ENCODE data around the gene VRK3.

The VRK3 gene

GRCh38 chr19:49938662-49939061 lies 86.5 kb downstream of the VRK3 start:
- TF ChIP-seq CTCF (IDR thresholded peaks at IDR 0.05; ENCODE audit: borderline replicate concordance, insufficient read depth, low read depth, low read length) = no peak
- no peak overlapping the region for H3K4me3 ChIP-seq (ENCODE audit: low read depth, low read length)

DNA sequence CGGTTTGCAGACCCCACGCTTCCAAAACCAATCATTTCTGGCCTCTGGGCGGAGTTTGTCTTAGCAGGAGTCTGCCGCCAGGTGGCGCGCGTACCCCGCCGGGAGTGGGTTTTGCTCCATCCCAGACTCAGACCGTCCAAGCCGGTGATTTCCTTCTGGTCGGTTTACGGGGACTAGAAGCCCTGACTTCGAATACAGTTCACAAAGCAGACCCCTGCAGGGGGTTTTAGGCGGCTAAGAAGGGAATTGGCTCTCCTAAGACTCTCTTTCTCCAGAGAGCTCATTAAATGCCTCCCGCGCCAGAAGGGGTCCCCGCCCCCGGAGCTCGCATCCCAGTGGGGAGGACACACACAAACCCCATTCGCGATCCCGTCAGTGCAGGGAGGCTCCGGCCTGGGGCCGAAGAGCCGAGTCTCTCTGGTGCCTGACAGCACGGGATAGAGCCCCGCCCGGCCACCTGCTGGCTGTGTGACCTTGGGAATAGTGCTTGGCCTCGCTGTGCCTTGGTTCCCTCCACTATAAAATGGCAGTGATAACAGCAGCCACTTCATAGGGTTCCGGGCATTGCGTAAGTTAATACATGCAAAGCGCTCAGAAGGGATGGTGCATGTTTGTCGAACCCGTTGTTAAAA lies 87.3 kb downstream of the VRK3 start:
- no peak overlapping the region for H3K4me3 ChIP-seq (ENCODE audit: low read depth, low read length)
- TF ChIP-seq CTCF (IDR thresholded peaks at IDR 0.05; ENCODE audit: borderline replicate concordance, insufficient read depth, low read depth, low read length) = peak; percentile 92

- TF ChIP-seq CTCF (IDR thresholded peaks at IDR 0.05; ENCODE audit: borderline replicate concordance, insufficient read depth, low read depth, low read length) = no peak
- no peak overlapping the region for H3K4me3 ChIP-seq (ENCODE audit: low read depth, low read length)
Measured at GRCh38 chr19:49936549-49936948, 88.6 kb downstream of the VRK3 start.

- no peak for TF ChIP-seq CTCF (IDR thresholded peaks at IDR 0.05; ENCODE audit: borderline replicate concordance, insufficient read depth, low read depth, low read length)
Measured at GRCh38 chr19:49933643-49934042, 91.5 kb downstream of the VRK3 start.

DNA sequence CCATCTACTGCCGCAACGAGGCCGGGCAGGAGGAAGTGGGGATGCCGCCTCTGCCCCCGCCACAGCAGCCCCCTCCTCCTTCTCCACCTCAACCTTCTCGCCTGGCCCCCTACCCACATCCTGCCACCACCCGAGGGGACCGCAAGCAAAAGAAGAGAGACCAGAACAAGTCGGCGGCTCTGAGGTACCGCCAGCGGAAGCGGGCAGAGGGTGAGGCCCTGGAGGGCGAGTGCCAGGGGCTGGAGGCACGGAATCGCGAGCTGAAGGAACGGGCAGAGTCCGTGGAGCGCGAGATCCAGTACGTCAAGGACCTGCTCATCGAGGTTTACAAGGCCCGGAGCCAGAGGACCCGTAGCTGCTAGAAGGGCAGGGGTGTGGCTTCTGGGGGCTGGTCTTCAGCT lies 92.4 kb downstream of the VRK3 start:
- no peak for TF ChIP-seq CTCF (IDR thresholded peaks at IDR 0.05; ENCODE audit: borderline replicate concordance, insufficient read depth, low read depth, low read length)
- H3K4me3 ChIP-seq (ENCODE audit: low read depth, low read length) = no peak overlapping the region

More at GRCh38 chr19:49933643-49934042, 91.5 kb downstream of the VRK3 start:
- no peak overlapping the region for H3K4me3 ChIP-seq (ENCODE audit: low read depth, low read length)

GRCh38 chr19:49932041-49932451 lies 93.1 kb downstream of the VRK3 start:
- no peak overlapping the region for H3K4me3 ChIP-seq (ENCODE audit: low read depth, low read length)
- TF ChIP-seq CTCF (IDR thresholded peaks at IDR 0.05; ENCODE audit: borderline replicate concordance, insufficient read depth, low read depth, low read length) = no peak

GRCh38 chr19:49931293-49932040 lies 93.7 kb downstream of the VRK3 start:
- TF ChIP-seq CTCF (IDR thresholded peaks at IDR 0.05; ENCODE audit: borderline replicate concordance, insufficient read depth, low read depth, low read length) = no peak
- no peak overlapping the region for H3K4me3 ChIP-seq (ENCODE audit: low read depth, low read length)

Measured in GM12875 (cell line).